Activated gamma-delta T cell treated with Interleukin-2 at 50 U/mL for 16 hours (primary cell): ENCODE data around the gene SPATA31D3.
"Not testable (repeated sequence)": the region's sequence is repeated elsewhere in the genome, so short reads cannot be mapped to it uniquely, and the experiment has no call there.

Source experiments
- DNase-seq: peaks from one replicate; pipeline ENCODE4 v3.0.0-alpha.2; 2020

The SPATA31D3 gene

DNA sequence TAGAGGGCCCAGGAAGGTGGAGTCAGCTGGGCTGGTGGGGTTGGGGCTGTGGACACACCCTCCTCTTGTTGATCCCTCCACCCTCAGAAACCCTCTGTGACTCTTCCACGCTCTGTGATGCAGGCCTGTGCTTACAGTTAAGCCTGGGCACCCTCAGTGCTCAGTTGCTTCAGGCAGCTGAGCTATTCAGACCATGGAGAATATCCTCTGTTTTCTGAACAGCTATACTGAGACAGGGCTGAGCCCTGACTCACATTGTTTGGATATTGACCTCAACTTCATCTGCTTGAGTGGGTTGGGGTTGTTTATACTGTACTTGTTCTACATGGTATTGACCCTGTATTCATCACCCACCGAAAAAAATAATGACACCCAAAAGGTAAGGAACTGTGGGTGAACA lies at the start of gene SPATA31D3:
Gene SPATA31D3, plus strand, starts transcription at position 108 of the 400 bp plus-strand sequence. Its CDS starts 86 bp downstream, at position 194.
- not testable (repeated sequence) for DNase-seq

DNA sequence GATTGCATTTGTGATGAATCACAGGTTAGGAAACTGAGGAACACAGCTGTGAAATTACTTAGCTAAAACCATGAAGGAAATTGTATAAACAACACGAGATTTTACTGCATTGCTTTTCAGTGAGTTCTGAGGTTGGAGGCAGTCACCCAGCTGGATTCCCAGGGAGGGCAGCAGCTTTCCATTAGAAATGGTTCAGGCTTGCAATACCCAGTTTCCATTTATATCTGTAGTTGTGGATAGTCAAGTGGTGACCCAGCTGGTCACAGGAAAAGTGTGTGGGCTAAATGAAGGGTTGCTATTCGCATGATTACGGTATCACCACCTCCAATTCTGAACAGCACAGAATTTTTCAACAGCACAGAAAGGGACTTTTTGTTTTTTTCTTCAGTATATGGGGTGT lies 49.4 kb upstream of the SPATA31D3 start:
- DNase-seq, result no peak

DNA sequence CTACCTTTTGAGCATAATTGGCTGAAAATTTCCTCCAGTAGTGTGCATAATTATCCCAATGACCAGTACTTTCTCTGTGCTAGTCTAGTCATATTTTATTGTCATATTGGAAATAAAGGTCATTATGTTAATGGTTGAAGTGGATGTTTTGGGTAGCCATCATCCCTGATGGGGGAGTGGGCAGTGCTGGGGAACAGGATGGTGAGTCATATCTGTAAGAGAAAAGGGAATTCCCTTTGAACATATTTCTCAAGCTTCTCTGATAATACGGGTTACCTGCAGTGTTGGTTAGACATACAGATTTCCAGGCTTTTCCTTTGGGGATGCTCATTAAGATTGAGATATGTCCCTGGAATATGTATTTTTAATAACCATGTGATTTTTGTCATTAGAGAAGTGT lies 48.4 kb upstream of the SPATA31D3 start:
- DNase-seq, result no peak

DNA sequence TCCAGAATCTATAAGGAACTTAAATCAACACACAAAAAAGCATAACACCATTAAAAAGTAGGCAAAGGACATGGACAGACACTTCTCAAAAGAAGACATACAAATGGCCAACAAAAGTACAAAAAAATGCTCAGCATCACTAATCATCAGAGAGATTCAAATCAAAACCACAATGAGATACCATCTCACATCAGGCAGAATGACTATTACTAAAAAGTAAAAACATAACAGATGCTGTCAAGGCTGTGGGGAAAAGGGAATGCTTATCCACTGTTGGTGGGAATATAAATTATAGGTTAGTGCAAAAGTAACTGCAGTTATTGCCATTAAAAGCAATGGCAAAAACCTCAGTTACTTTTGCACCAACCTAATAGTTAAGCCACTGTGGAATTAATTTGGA lies 47.2 kb upstream of the SPATA31D3 start:
- no peak for DNase-seq

DNA sequence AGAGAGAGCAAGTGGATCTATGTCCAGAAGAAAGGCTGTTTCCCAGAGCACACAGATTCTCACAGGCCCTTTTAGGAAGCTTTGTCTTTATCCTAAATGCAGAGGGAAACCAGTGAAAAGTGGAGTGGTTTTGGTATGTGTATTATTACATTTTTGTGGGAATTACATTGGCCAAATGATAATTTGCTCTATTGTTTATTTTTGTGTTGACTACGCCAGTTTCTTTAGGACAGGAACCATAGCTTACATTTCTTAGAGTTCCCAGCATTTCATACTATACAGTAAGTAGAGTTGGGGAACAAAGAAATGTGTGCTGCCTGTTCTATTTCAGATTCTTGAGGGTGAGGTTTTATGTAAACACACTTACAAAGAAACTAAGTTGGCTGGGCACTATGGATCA lies 44.4 kb upstream of the SPATA31D3 start:
- no peak for DNase-seq

DNA sequence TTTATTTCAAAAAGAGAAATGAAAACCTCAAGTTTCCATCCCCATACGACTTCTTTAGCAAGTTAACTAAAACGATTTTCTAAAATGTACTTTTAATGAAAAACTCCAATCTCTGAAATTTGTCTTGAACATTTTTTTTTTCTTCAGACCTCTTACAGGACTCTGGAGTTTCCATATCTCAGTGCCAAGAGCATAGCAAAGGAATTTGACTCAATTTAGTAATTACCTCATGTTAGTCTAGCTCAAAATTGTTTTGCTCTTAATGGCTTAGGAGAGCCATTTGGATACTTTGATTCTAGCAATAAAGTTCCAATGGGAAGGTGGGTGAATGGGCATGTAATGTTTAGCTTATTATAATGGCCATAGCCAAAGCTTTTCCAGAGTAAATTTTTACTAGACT lies 41.1 kb upstream of the SPATA31D3 start:
- DNase-seq, result no peak

DNA sequence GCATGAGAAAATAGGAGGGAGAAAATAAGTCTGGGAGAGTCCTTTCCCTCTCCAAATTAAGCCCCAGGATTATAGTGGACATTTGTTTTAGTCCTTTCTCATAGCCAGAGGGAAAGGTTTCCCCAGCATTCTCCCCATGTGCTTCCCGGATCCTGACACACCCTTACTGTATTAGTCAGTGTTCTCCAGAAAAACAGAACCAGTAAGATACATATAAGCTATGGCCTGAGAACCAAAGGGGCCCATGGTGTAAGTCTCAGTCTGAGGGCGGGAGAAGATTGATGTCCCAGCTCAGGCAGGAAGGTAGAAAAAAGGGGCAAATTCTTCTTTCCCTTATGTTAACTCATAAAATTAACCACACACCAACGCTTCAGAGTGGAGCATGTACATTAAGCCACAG lies 40.7 kb upstream of the SPATA31D3 start:
- DNase-seq, result no peak

DNA sequence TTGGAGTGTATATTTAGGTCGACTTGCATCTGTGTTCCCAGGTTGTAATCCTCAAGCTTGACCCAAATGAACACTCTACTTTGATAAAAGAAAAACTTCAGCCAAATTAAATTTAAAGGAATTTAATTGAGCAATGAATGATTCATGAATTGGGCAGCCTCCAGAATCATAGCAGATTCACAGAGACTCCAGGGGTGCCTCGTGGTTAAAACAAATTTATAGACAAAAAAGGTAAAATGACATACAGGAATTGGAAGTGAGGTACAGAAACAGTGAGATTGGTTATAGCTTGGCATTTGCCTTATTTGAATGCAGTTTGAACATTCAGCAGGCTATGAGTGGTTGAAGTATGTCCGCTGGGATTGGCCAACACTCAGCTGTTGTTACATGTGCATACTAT lies 36.6 kb upstream of the SPATA31D3 start:
- DNase-seq, result no peak

DNA sequence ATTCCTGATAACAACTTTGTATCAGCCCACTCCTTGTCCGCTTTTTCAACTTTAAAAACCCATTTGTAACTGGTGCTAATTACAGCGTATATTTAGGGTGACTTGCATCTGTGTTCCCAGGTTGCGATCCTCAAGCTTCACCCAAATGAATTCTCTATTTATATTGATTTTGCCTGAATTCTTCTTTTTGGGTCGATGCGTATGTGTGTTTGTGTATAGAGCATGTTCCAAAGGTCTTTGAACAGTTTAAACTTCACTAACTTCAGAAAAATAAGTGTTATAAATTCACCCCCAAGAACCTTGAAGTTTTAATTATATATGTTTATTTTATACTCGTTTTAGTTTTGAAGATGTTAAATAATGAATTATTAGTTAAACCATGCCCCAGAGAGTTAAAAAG lies 31.2 kb upstream of the SPATA31D3 start:
- DNase-seq, result no peak

DNA sequence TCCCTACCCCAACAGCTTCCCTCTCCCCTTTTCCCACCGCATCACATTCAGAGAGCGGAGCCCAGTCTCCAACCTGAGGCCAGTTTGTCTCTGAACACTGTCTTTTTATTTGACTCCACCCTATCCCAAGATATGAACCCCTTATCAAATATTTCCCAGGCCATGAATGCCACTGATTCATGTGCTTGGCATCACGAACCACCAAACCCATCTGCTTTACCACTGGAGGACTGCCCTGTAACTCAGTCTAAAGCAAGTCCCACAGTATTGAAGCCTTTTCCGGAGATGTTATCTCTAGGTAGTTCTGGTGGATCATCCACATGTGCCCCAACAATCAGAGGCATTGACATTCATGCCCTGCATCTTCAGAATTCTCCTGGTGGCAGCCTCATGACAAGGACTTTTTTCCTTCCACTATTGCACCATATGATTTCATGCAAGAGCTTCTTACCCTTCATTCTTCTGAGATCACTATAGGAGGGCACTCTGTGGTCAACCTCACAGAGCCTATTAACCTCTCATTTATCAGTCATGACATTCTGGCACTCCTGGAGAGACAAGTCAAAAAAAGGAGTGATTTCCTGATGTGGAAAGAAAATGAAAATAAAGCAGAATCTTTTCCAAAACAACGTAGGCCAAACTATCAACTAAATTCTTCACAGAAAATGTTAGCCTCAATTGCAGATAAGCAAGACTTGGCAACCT lies 27.3 kb upstream of the SPATA31D3 start:
- no peak for DNase-seq

DNA sequence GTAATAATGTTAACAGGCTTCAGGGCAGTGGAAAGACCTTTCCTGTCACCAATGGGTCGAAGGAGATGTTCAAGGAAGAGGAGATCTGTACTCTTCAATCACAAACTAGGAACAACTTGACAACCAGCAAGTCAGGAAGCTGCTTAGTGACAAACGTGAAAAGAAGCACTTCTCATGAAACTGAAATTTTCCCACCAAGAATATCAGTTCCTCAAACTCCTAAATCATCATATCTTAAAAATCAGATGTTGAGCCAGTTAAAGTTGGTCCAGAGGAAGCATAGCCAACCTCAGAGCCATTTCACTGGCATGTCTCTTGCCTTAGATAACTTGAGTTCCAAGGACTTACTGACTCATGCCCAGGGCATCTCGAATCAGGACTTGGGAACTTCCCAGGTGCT lies 24.8 kb upstream of the SPATA31D3 start:
- DNase-seq, result not testable (repeated sequence)

DNA sequence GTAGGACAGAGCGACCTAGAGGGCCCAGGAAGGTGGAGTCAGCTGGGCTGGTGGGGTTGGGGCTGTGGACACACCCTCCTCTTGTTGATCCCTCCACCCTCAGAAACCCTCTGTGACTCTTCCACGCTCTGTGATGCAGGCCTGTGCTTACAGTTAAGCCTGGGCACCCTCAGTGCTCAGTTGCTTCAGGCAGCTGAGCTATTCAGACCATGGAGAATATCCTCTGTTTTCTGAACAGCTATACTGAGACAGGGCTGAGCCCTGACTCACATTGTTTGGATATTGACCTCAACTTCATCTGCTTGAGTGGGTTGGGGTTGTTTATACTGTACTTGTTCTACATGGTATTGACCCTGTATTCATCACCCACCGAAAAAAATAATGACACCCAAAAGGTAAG lies 15.0 kb upstream of the SPATA31D3 start, which contains the start of gene SPATA31D4:
Gene SPATA31D4, plus strand, starts transcription at position 124 of the 400 bp plus-strand sequence. Its CDS starts 86 bp downstream, at position 210.
- DNase-seq, result not testable (repeated sequence)

DNA sequence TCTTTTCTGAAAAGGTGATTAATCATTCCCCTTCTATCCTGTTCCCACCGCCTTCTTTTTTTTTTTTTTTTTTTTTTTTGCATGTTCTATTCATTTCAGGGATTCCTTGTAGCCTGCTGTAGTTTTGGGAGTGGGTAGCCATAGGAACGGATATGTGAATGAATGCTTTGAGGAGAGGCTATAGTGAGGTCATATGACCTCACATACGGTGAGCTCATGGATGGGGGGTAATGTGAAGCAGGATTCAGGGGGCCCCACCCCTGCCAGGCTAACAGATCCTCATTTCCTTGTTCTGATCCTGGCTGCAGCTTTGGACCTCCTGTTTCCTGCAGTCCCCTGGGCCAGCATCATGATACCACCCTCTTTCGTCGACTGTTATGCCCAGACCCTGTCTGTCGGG lies 13.2 kb upstream of the SPATA31D3 start:
- DNase-seq, result not testable (repeated sequence)

DNA sequence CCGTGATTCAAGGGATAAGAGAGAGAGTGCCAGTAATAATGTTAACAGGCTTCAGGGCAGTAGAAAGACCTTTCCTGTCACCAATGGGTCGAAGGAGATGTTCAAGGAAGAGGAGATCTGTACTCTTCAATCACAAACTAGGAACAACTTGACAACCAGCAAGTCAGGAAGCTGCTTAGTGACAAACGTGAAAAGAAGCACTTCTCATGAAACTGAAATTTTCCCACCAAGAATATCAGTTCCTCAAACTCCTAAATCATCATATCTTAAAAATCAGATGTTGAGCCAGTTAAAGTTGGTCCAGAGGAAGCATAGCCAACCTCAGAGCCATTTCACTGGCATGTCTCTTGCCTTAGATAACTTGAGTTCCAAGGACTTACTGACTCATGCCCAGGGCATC lies 9.8 kb upstream of the SPATA31D3 start:
- not testable (repeated sequence) for DNase-seq

DNA sequence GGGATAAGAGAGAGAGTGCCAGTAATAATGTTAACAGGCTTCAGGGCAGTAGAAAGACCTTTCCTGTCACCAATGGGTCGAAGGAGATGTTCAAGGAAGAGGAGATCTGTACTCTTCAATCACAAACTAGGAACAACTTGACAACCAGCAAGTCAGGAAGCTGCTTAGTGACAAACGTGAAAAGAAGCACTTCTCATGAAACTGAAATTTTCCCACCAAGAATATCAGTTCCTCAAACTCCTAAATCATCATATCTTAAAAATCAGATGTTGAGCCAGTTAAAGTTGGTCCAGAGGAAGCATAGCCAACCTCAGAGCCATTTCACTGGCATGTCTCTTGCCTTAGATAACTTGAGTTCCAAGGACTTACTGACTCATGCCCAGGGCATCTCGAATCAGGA lies 5.3 kb downstream of the SPATA31D3 start:
- DNase-seq, result not testable (repeated sequence)

DNA sequence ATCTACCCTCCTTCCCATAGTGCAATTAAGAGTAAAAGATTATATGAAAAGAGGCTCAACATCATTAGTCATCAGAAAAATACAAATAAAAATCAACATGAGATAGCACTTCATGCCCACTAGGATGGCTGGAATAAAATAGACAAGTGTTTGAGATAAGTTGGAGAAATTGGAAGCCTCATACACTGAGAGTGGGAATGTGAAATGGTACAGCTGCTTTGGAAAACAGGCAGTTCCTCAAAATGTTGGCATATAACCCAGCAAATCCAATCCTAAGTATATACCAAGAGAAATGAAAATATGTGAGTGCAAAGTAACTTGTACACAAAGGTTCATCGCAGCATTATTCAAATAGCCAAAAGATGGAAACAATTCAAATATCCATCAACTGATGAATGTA lies 9.8 kb downstream of the SPATA31D3 start:
- no peak for DNase-seq

DNA sequence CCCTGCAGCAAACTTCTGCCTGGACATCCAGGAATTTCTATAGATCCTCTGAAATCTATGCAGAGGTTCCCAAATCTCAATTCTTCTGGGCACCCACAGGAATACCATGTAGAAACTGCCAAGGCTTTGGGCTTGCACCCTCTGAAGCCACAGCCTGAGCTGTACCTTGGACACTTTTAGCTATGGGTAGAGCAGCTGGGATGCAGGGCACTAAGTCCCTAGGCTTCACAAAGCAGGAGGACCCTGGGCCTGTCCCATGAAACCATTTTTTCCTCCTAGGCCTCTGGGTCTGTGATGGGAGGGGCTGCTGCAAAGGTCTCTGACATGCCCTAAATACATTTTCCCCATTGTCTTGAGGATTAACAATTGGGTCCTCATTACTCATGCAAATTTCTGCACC lies 12.3 kb downstream of the SPATA31D3 start:
- DNase-seq, result no peak

DNA sequence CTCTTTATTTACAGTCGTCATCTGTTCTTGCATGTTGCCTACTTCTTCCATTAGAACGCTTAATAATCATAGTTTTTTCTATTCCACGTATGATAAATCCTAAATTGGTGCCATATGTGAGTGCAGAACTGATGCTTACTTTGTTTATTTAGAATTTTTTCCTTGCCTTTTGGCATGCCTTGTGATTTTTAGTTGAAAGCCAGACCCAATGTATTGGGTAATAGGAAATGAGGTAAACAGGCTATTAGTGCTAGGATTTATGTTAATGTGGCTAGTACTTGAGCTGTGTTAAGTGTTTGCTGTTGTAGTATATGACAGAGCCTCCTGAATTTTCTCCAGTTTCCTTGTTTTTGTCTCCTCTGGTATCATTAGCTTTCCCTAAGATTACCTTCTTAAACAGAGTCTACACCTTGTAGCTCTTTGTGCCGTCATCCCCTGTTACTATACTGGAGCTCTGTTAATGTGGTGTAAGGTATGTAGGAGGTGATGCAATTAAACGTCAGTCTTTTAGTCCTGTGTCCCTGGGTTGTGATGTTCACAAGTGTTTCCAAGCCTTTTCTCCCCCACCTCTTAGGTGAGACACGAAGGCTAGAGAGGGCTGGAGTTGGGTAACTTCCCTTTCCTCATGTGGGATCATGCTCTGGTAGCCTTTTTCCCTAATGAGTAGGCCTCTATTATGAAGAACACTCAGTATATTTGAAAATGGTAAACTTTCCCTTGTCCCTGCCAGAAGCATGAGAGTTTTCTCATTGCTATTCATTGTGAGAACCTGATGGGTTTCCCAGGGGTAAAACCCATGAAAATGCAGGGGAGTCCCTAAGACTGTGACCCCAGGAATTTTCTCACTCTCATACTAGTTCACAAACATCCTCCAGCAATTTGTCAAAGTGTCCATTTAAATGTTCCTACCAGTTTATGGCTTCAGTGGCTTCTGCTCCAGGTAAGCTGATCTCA lies 21.2 kb downstream of the SPATA31D3 start:
- DNase-seq, result no peak

DNA sequence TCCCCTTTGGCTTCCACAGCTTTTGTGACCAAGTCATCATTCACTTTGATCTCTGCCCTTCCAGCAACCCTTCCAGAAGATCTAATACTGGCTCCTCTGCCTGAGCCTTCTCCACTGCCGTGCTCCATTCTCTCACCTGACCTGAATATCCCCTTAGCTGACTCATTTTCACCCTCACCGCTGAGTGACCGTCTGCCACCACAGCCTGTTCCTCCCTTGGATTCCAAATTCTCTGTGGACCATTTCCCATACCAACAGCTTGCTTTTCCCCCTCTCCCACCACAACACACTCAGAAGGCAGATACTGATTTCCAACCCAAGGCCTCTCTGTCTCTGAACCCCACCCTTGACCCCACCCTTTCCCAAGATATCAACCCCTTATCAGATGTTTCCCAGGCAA lies 24.7 kb downstream of the SPATA31D3 start:
- DNase-seq, result no peak

DNA sequence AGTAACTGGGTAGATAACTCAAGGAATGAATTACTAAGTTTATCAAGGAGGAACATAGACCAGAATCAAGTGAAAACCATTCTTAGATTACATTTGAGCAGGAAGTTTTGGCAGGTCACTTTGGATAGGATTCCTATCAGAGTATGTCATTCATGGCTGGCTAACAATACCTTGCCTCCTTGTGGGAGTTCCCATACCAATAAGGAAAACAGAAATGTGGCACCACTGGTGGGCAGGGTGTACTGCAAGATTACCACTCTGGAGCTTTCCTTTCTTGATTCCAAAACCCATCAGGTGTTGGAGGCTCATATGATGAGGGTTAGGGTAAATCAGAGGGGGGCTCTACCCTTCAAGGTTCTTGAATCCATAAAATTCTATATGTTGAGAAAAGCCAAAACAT lies 26.7 kb downstream of the SPATA31D3 start:
- no peak for DNase-seq

DNA sequence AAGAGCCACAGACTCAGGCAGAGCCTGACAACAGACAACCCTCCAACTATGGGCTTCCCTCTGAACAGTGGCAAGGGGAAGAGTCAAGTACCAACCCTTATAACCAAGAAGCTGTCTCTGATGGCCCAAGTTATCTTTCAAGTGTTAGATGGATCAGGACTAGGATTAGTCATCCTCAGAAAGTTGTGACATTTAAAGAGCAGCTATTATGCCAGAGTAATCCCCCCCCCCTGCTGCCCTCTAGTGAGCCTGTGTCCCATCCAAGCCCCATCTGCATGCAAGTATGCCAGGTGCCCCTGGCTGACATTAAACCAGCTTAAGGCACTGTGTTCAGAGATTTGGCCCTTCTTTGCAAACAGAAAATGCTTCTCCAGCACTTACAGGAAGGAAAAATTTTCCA lies 28.4 kb downstream of the SPATA31D3 start:
- DNase-seq, result no peak

DNA sequence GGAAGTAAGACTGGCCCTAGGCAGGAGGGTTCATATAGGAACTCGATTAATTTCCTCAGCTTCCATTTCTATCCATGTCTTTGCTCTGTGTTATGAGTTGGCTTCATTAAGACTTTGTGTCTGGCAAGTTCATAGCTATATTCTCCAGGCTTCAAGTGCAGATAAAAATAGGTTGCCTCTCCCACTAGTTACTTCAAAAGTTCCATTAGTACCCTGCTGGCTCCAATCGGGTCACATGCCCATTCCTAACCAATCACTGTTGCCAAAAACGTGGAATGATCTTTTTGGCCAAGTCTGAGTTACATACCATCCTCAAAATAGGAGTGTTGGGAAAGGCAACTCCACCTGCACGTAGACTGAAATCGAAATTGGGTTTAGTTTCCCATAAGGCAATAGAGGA lies 31.5 kb downstream of the SPATA31D3 start:
- no peak for DNase-seq

DNA sequence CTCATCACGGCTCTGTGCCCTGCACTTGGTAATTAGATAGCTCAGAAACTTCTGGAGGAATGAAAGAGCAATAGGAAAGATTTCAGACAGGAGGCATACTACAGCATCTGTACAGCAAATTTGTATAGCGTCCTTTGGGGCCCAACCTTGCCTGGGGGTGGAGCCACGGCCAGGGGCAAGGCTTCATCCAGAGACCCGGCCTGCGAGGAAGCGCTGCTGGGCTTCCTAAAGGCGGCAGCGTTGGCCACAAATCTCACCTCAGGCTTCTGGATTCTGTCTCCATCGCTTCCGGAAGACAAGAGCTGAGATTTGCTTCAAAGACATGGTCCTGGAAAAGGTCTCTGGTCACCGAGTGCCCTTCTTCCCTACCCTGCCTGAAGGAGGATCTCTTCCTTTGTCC lies 33.1 kb downstream of the SPATA31D3 start:
- no peak for DNase-seq

DNA sequence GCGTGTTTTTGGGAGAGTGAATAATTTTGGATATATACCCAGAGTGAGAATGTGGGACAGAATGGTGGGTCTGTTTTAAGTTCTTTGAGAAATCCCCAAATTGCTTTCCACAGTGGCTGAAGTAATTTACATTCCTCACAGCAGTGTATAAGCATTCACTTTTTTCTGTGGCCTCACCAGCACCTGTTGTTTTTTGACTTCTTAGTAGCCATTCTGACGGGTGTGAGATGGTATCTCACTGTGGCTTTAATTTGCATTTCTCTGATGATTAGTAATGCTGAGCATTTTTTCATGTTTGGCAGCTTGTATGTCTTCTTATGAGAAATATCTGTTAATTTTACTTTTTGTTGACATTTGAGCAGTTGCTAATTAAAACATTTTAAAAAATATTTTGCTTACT lies 35.9 kb downstream of the SPATA31D3 start:
- DNase-seq, result no peak
